HG02759 (cell line): ENCODE data around the gene DHX58.

Source experiments
- ATAC-seq: cut with Tn5 transposase; IDR thresholded peaks from one replicate; pipeline ENCODE4 v1.9.1; 2021; ENCODE audit warnings: mild to moderate bottlenecking, moderate library complexity; ENCODE audit not compliant: unreplicated experiment

Gene DHX58

GRCh38 chr17:42087736-42088705 is 24.5 kb downstream of the DHX58 start:
- no peak for ATAC-seq

DNA sequence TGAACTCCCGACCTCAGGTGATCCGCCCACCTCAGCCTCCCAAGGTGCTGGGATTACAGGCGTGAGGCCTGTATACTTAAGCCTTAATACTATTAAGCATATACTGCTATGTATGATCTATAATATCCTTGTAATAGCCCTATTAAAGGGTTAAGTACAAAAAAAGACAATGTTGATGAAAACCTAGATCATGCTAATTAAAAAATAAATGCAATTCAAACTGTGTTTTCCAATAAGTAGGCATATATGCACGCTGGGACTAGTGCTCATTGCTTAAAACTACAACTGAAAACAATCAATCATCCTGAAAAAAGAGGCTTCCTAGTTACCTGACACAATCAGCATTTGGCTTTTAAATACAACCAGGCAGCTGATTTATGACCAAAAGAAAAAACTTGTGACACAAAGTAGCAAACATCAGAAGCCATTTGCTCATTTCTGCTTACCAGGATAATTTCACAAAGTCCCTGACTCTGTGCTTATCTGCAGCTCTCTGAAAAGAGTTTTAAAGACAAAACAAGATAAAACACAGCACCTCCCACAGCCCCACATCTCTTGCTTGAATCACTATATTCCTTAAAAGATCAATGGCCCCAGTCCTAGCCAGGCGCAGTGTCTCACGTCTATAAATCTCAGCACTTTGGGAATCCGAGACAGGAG is 25.3 kb downstream of the DHX58 start:
- ATAC-seq = no peak

GRCh38 chr17:42081516-42082129 is 30.9 kb downstream of the DHX58 start:
- ATAC-seq = no peak

DNA sequence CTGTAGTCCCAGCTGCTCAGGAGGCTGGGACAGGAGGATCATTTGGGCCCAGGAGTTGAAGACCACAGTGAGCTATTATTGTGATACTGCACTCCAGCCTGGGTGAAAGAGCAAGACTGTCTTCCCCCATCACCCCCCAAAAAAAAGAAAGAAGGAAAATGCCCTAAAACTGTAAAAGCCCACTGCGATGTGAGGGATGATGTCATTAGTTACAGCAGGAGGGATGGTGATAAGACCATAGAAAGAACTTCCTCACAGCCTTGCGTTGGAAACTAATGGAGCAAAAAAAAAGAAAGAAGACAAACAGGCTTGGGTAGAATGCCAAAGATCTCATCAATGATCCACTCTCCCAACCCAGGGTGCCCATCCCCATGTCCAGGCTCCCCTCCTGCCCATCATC is 33.0 kb downstream of the DHX58 start:
- no peak for ATAC-seq

DNA sequence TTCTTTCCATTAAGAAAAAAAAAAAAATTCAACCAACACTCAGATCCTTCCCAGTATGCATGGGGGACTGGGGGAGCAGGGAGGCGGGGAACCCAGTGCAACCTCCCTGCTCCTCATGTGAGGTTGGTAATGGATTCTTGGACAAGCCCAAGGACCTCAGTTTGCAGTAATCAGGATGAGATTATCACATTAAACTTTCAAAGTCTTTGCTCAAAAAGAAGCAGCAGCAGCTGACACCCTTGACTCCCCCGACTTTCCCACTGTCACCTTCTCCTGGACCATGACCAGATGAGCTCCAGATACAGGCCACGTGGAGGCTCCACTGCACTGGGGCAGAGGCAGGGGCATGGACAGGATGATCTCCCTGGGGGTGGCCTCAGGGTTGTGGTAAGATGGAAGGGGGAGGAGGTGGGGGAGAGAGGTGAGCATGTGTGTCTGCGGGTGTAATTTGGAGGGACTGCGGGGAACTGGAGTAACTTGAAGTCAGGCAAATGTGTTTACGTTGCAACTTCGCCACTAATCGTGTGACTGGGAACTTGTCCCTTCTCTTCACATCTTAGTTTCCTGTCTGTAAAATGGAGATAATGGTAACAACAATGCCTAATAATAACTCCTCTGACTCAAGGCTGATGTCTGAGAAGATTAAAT is 34.0 kb downstream of the DHX58 start:
- no peak for ATAC-seq

GRCh38 chr17:42077755-42078154 is 34.8 kb downstream of the DHX58 start:
- ATAC-seq = no peak

DNA sequence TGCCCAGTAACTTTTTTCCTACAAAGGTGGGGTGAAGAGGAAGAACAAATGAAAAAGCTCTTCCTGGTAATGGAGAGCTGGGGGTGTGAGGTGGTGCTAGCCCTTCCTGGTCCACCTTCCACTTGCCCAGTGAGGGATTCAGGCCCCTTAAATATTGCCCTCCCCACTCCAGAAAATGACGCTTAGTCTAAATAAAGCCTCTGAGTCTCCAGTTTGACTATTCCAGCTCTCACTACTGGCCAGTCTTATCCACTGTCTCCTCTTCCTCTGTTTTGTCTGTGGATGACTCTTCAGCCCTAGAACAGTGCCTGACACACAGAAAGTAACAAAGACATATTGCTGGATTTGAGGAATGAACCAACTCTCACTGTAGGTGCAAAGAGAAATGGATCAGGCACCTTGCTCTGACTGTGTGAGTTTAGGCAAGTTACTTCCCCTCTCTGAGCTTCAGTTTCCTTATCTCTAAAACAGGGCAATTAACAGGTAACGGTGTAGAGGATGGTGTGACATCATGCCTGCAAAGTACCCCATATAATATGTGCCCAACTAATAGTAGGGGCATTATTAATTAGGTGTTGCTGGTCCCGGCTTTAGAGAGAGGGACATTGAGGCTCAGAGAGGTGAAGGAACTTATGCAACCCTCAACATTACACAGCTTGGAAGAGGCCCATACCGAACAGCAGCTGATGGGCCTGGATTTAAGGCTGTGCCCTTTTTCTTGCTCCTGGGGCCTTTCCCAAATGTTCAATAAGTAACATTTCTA is 35.5 kb downstream of the DHX58 start:
- no peak for ATAC-seq

GRCh38 chr17:42075789-42076188 is 36.7 kb downstream of the DHX58 start:
- ATAC-seq = no peak

GRCh38 chr17:42072323-42073187 is 40.0 kb downstream of the DHX58 start:
- ATAC-seq = no peak

- ATAC-seq = no peak
These were observed 40.7 kb downstream of the DHX58 start for GRCh38 chr17:42071810-42072209.

- ATAC-seq = no peak
These were observed 43.5 kb downstream of the DHX58 start for GRCh38 chr17:42068979-42069378.

GRCh38 chr17:42067371-42068091 is 45.0 kb downstream of the DHX58 start:
- ATAC-seq = no peak

DNA sequence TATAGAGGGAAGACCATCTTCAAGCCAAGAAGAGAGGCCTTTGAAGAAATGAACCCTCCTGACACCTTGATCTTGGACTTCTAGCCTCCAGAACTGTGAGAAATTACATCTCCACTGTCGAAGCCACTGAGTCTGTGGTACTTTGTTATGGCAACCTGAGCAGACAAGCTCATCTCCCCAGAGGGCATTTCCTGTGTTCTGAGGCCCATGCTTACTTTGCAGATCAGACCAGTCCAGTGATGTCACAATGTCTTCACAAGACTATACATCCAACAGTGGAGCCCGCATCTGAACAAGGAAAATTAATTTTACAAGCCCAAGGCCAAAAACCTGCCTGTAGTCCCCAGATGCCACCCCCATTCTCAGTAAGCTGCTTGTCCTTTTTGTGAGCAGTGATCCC is 47.3 kb downstream of the DHX58 start:
- ATAC-seq = no peak

GRCh38 chr17:42062681-42063080 is 49.8 kb downstream of the DHX58 start:
- no peak for ATAC-seq

DNA sequence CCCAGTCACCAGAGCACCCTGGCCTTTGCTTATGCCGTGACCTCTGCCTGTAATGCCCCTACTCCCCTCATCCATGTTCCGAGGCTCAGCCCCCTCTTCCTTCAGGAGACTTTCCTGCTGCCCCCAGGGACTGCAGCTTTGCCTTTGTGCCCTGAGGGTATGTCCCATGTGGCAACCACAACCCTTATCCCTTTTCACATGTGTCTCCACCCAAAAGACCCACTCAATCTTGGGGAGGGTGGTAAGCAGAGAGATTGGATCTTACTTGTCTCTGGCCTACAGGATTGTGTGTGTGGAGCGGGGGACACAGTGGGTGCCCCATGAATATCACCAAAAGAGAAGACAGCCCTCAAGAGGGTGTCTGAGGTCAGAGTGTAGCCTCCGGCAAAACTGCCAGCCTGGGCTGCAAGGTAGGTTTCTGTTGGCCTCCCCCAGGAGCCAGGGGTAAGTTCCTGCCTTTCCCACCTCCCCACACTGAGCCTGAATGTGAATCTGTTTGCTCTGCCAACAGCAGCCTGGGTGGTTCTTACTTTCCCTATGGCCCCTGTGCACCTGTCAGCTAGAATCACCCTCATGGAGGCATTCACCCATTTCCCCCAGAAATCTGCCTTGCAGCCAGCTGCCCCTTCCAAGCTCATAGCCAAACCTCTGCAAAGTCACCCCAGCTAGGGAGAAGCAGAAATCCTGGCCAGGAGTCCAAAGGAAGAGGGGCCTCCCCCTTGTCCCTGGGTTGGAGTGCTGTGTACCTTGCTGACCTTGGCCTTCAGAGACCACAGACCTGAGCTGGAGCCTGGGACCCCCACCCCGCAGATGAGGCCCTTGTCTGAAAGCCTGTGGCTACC is 50.6 kb downstream of the DHX58 start:
- ATAC-seq = no peak

- ATAC-seq = no peak
These were observed 52.3 kb downstream of the DHX58 start for GRCh38 chr17:42060231-42060630.

- no peak for ATAC-seq
These were observed 52.7 kb downstream of the DHX58 start for GRCh38 chr17:42059815-42060214.

- no peak for ATAC-seq
These were observed 54.5 kb downstream of the DHX58 start for GRCh38 chr17:42058063-42058462.
